NT2/D1 (cell line): ENCODE results near the gene LPIN1.

ENCODE experiments used
- SUZ12 ChIP-seq: IDR thresholded peaks from 2 replicates; pipeline ENCODE4 v1.6.1; 2011; ENCODE audit not compliant: insufficient read length, insufficient read depth; ENCODE audit errors: extremely low read depth
- ZNF274 ChIP-seq: IDR thresholded peaks from 2 replicates; pipeline ENCODE4 v1.6.1; 2011; ENCODE audit warnings: mild to moderate bottlenecking, low read depth, low read length

- TF ChIP-seq ZNF274 = no peak
- no peak for TF ChIP-seq SUZ12
These were observed 38.3 kb upstream of the LPIN1 start for GRCh38 chr2:11708106-11708505.
